ENCODE data around the gene VWF.
"Not testable (repeated sequence)": the region's sequence is repeated elsewhere in the genome, so short reads cannot be mapped to it uniquely, and the experiment has no call there.

GRCh38 chr12:6141731-6142367 is 17.4 kb upstream of the VWF start:
- not testable (repeated sequence) for TF ChIP-seq POLR2AphosphoS5 (IDR thresholded peaks at IDR 0.05; ENCODE audit: borderline replicate concordance, low read depth, low read length); EZH2 (IDR thresholded peaks at IDR 0.05)
